ENCODE results near the gene NPHS1. TPM values are rescaled to one million over a fixed set of nuclear protein-coding genes. Genes with fewer than 3 reads are reported as not detected.
"Not testable (repeated sequence)": the region's sequence is repeated elsewhere in the genome, so short reads cannot be mapped to it uniquely, and the experiment has no call there.

The NPHS1 gene, protein sequence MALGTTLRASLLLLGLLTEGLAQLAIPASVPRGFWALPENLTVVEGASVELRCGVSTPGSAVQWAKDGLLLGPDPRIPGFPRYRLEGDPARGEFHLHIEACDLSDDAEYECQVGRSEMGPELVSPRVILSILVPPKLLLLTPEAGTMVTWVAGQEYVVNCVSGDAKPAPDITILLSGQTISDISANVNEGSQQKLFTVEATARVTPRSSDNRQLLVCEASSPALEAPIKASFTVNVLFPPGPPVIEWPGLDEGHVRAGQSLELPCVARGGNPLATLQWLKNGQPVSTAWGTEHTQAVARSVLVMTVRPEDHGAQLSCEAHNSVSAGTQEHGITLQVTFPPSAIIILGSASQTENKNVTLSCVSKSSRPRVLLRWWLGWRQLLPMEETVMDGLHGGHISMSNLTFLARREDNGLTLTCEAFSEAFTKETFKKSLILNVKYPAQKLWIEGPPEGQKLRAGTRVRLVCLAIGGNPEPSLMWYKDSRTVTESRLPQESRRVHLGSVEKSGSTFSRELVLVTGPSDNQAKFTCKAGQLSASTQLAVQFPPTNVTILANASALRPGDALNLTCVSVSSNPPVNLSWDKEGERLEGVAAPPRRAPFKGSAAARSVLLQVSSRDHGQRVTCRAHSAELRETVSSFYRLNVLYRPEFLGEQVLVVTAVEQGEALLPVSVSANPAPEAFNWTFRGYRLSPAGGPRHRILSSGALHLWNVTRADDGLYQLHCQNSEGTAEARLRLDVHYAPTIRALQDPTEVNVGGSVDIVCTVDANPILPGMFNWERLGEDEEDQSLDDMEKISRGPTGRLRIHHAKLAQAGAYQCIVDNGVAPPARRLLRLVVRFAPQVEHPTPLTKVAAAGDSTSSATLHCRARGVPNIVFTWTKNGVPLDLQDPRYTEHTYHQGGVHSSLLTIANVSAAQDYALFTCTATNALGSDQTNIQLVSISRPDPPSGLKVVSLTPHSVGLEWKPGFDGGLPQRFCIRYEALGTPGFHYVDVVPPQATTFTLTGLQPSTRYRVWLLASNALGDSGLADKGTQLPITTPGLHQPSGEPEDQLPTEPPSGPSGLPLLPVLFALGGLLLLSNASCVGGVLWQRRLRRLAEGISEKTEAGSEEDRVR (N-terminal part only)
- total RNA-seq (2014; rRNA removed; shearing (Covaris generic); ENCODE audit: low replicate concordance) = 0.41 and 0.88 TPM in 2 replicates

DNA sequence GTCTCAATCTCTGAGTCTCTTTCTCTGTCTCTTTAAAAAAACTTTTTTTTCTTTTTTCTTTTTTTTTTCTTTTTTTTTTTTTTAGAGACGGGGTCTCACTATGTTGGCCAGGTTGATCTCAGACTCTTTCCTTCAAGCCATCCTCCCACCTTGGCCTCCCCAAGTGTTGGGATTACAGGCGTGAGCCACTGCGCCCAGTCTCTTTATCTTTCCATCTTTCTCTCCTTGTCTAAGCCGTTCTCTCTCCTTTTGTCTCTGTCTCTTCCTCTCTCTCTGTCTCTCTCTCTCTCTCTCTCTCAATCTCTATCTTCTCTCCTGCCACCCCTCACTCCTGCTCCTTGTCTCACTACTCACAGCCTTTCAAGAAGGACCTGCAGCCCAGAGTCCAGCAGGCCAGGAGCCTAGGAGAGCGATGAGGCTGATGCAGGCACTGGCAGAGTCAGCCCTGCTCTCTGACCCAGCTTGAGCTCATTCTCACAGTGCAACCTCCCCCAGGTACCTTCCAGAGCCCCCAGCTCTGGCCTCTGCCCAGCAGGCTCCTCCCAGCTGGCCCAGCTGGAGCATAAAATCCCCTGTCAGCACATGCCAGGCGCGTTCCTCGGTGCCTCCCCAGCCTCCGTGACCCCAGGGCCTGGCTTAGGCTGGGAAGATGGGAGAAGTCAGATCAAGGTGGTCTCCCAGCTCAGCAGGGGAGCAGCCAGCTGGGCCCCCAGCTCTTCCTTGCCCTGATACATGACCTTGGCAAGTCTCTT, at the start of gene NPHS1:
TSS of gene NPHS1 (minus strand) at position 476 of the 752 bp plus-strand sequence. CDS start 667 bp downstream, outside the sequence.
- in situ Hi-C loops (cut with HindIII; ENCODE audit: low pct_unique_long_range_greater_than_20kb, low sequenced_read_pairs) = no loop called here
- no peak for DNase-seq (ENCODE audit: low read depth)

DNA sequence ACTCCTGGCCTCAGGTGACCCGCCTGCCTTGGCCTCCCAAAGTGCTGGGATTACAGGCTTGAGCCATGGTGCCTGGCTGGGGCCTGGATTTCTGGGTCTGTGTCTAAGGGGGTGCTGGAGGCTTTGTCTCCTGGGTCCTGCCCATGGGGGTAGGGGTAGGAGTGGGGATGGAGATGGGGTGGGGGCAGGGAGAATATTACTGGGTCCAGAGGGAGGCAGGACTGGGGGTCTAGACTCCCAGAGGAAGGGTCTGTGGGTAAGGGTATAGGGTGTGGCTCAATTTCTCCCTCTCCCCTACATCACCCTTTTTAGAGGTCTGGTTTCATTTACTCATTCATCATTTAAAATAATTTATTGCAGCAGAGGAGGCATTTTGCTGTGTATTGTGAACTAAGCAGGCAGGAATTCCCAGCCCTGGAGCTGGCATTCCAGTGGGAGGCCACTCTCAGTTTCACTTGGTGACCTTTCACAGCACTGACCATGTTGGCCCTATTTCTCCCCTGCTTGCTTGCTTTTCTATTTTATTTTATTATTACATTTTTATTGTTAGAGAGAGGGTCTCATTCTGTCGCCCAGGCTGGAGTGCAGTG, 48.8 kb upstream of the NPHS1 start:
- peak; percentile 47 for DNase-seq (ENCODE audit: low read depth)
- in situ Hi-C loops (cut with HindIII; ENCODE audit: low pct_unique_long_range_greater_than_20kb, low sequenced_read_pairs) = no loop called here

DNA sequence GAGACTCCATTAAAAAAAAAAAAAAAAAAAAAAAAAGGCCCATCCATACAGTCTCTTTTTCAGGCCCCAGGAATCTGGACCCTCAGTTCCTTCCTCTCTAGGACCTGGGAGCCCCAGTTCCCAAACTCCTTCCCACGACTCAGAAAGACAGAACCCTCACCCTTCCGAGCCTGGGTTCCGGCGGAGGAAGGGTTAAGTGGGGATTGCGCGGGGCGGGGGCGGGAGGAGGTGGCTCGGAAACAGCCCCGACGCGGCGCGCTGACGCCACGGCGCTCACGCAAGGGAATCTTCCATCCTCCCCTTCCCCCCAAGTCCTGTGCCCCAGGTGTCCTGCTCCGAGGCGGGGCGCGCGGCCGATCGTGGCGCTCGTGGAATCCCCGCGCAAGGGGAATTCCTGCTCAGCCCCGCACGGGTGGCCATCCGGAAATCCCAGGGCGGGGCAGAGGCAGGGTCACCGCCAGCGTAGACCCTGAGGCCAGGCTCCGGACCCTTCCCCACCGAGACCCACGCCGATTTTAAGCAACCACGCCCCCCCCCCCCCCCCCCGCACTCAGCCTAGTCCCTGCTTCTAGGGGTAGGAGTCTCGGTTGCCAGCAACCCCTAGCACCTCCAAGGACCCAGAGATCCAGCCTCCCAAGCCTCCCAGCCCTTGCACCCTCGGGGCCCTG, 47.4 kb upstream of the NPHS1 start:
- peak; percentile 91 for DNase-seq (ENCODE audit: low read depth)
- in situ Hi-C loops (cut with HindIII; ENCODE audit: low pct_unique_long_range_greater_than_20kb, low sequenced_read_pairs) = no loop called here

DNA sequence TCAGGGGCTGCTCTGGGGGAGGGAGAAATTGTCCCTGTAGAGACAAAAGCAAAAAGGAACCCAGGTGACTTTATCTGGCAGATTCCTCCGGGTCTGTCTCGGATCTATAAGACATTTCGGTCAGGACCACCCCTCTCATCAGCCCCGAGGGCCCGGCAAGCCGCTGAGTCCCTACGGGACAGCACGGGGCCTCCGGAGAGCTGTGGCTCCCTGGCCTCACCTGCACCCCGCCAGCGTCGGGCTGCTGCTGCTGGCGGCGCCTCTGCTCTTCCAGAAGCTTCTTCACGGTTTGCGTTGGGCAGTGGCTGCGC, 46.1 kb upstream of the NPHS1 start:
- in situ Hi-C loops (cut with HindIII; ENCODE audit: low pct_unique_long_range_greater_than_20kb, low sequenced_read_pairs) = no loop called here

DNA sequence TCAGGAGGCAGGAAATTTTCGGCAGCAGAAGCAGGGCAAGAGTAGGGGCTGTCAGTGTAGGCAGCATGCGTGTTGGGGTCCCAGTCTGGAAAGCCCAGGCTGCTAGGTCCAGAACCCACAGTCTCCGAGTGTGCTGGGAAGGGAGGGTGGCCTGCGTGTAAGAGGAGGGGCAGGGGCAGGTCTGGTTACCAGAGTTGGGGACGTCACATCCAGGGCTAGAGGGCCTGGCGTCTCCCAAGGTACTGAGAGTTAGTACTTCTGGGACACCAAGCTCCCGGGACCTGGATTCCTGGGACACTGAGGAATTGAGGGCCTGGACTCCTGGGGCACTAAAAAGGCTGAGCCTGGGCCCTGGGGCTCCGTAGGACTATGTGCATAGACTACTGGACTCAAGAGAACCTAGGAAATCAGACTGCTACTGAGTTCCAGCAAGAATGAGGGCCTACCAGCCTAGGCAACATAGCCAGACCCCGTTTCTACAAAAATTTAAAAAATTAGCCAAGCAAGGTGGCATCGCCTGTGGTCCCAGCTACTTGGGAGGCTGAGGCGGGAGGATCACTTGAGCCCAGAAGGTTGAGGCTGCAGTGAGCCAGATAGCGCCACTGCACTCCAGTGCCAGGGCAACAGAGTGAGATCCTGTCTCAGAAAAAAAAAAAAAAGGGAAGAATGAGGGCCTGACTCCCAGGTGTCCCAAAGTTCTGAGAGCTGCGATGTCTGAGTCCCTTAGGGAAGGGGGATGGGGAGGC, 45.6 kb upstream of the NPHS1 start:
- DNase-seq (ENCODE audit: low read depth) = no peak
- in situ Hi-C loops (cut with HindIII; ENCODE audit: low pct_unique_long_range_greater_than_20kb, low sequenced_read_pairs) = no loop called here

More for the DNA sequence above, 46.1 kb upstream of the NPHS1 start:
- DNase-seq (ENCODE audit: low read depth) = no peak

DNA sequence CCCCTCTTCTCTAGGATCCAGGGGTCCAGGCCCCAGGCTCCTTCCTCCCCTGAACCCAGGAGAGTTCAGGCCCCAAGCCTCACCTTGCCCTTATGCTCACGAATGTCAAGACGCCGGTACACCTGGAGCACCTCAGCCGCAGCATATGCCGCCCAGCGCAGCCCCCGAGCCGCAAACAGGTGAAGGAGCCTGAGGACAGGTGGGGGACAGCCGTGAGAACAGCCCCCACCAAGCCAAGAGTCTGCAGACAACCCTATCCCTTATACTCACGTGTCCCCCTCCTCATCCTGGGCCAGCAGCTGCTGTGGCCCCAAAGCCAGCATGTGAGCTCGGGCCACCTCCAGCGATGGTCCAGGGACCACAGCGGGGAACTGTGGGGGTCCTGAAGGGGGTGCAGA, 44.3 kb upstream of the NPHS1 start:
- in situ Hi-C loops (cut with HindIII; ENCODE audit: low pct_unique_long_range_greater_than_20kb, low sequenced_read_pairs) = no loop called here
- no peak for DNase-seq (ENCODE audit: low read depth)

DNA sequence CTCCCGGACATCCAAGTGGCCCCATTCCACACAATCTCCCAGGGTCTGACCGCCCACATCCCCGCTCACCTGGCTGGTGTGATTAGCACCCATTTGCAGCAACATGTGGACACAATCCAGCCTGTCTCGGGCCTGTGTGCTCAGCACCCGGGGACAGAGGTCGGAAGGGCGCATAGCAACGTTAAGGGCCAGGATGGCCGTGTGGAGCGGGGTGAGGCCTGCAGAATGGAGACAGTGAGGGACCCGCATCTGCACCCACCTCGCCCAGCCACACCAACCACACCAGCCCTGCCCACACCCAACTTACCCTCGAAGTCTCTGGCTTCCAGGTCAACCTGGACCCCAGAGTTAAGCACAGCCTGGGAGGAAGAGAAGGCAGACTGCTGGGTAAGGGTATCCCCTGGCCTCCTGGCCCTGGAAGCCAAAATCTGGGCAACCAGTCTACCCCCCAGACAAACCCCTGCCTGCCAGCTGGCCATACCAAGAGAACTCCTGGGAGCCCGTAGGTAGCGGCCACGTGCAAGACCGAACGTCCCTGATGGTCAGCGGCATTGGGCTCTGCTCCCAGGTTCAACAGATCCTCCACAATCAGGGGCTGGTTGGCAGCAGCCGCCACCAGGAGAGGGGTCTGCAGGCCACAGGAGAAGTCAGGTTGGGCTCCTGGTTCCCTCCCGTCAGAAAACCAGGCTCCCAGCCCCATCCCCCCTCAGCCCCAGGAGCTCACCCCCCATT, 43.8 kb upstream of the NPHS1 start:
- in situ Hi-C loops (cut with HindIII; ENCODE audit: low pct_unique_long_range_greater_than_20kb, low sequenced_read_pairs) = no loop called here

DNA sequence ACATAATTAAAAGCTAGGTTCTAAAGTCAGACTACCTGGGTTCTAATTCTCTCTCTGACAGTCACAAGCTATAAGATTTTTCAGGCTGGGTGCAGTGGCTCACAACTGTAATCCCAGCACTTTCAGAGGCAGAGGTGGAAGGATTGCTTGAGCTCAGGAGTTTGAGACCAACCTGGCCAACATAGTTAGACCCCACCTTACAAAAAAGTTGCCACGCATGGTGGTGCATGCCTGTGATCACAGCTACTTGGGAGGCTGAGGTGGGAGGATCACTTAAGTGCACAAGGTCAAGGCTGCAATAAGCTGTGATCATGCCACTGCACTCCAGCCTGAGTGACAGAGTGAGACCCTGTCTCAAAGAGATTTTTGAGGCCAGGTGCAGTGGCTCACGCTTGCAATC, 42.0 kb upstream of the NPHS1 start:
- in situ Hi-C loops (cut with HindIII; ENCODE audit: low pct_unique_long_range_greater_than_20kb, low sequenced_read_pairs) = no loop called here
- no peak for DNase-seq (ENCODE audit: low read depth)

More for the DNA sequence above, 43.8 kb upstream of the NPHS1 start:
- DNase-seq (ENCODE audit: low read depth) = no peak

DNA sequence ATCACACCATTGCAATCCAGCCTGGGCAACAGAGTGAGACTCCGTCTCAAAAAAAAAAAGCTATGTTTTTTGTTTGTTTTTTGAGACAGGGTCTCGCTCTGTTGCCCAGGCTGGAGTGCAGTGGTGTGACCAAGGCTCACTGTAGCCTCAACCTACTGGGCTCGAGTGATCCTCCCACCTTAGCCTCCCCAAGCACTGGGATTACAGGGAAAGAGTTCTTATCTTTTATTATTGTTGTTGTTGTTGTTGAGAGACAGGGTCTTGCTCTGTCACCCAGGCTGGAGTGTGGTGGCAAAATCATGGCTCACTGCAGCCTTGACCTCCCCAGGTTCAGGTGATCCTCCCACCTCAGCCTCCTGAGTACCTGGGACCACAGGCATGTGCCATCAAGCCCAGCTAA, 39.5 kb upstream of the NPHS1 start:
- DNase-seq (ENCODE audit: low read depth); in situ Hi-C loops (cut with HindIII; ENCODE audit: low pct_unique_long_range_greater_than_20kb, low sequenced_read_pairs): not testable (repeated sequence)

DNA sequence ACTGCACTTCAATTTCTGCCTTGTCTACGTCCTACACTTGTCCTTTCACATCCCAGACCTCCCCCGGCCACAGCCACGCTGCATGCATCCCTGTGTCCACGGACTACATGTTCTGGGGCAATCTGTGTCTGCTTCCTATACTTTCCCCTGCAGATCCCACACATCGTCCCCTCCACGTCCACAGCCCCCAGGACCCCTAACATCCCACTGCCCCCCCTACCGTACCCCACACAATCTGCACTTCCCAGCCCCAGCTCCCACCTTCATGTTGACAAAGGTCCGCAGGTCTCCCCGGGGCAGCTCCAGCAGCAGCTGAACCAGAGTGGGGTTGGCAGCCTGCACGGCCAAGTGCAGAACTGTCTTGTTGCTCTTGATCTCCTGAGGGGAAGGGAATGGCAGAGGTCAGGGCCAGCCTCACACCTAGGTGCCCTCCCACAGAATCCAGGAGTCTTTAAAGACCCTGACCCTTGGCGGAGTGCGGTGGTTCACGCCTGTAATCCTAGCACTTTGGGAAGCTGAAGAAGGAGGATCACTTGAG, 37.9 kb upstream of the NPHS1 start:
- in situ Hi-C loops (cut with HindIII; ENCODE audit: low pct_unique_long_range_greater_than_20kb, low sequenced_read_pairs) = no loop called here
- no peak for DNase-seq (ENCODE audit: low read depth)

DNA sequence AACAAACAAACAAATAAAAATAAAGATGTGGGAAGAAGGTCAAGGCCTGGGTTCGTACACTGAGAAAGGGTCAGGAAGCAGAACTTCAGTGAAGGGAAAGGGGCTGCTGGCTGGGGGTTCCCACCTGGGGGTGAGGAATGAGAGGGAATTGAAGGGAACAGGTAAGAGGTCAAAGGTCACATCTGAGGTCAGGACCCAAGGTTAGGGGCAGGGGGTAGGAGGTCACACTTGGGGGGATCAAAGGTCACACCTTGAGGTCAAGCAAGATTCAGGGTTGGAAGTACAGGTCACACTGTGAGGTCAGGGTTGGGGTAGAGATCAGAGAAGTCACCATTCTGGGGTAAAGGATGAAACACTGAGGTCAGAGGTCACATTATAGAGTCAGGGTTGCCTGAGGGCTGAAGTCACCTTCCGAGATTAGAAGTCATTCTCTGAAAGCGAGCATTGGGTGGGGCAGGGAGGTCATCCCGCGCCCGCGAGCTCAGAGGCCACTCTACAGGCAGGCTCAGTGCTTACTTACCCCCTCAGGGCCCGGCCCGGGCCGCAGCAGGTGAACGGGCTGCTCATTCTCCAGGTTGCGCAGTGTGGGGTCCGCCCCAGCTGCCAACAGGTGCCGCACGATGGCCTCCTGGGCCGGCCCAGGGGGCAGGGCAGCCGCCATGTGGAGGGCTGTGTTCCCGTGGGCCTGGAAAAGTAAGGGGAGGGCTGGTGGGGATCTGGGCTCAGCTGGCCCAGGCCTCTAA, 37.2 kb upstream of the NPHS1 start:
- in situ Hi-C loops (cut with HindIII; ENCODE audit: low pct_unique_long_range_greater_than_20kb, low sequenced_read_pairs) = no loop called here
- DNase-seq (ENCODE audit: low read depth) = no peak

DNA sequence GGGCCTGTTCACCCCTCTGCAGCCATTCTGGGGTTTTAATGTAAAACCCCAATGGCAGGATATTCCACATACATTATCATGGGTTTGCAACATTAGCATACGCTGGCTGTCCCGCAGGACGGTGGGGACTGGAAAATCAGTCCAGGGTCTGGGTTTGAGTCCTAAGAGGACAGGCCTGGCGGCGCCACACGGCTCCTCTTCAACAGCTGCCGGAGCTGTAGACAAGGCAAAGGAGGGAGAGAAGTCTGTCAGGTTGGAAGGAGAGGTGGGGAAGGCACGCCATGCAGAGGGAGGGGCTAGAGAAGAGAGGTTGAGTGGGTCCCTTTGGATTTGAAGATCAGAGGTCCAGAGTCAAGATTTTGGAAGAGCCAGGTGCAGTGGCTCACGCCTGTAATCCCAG, 36.1 kb upstream of the NPHS1 start:
- in situ Hi-C loops (cut with HindIII; ENCODE audit: low pct_unique_long_range_greater_than_20kb, low sequenced_read_pairs) = no loop called here
- DNase-seq (ENCODE audit: low read depth) = no peak

DNA sequence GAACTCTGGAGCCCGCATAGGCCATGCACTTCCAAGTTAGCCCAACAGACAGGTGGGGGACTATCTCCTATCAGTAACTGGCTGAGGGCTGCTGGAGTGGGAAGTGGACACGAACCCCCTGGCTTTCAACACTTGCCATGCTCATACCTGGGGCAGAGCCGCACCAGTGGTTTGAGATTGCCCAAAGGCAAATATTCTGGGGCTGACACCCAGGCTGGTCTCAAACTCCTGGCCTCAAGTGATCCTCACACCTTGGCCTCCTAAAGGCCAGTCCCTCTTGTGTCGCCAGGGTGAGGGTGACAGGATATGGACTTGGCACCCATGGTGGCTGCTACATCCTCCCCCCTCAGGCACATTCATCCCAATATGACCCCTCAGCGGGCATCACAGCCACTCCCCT, 34.9 kb upstream of the NPHS1 start:
- in situ Hi-C loops (cut with HindIII; ENCODE audit: low pct_unique_long_range_greater_than_20kb, low sequenced_read_pairs) = no loop called here
- no peak for DNase-seq (ENCODE audit: low read depth)

DNA sequence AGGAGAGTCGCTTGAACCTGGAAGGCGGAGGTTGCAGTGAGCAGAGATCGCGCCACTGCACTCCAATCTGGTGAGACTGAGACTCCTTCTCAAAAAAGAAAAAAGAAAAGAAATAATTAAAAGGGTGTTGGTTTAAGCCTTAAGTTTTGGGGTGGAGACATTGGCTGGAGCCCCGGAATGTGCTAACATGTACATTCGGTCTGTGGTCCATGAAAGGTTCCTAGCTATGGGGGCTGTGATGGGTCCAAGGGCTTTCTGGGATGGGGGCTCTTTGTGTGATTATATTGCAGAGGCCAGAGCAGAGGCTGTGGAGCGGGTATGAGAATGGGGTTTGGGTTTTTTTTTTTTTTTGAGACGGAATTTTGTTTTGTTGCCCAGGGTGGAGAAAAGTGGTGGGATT, 33.6 kb upstream of the NPHS1 start:
- DNase-seq (ENCODE audit: low read depth) = no peak
- in situ Hi-C loops (cut with HindIII; ENCODE audit: low pct_unique_long_range_greater_than_20kb, low sequenced_read_pairs) = no loop called here

DNA sequence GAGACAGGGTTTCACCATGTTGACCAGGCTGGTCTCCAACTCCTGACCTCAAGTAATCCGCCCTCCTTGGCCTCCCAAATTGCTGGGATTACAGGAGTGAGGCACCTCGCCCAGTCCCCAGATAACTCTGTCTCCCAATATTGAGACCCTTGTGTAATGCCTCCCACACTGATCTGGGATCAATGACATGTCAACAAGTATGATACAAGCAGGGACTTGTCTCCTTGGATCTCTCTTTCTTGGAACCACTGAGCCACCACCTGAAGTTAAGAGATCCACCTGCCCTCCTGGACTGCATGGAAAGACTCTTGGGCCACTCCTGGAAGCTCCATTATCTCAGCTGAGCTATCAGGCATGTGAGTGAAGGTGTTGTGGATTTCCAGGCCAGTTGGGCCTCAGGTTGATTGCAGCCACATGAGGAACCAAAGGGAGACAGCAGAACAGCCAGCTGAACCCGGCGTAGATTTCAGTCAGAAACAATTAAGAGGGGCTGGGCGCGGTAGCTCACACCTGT, 33.0 kb upstream of the NPHS1 start:
- in situ Hi-C loops (cut with HindIII; ENCODE audit: low pct_unique_long_range_greater_than_20kb, low sequenced_read_pairs) = no loop called here
- no peak for DNase-seq (ENCODE audit: low read depth)
